ENCODE measurements around the gene SFXN5. TPM values are rescaled to one million over a fixed set of nuclear protein-coding genes. Genes with fewer than 3 reads are reported as not detected.
A peak's percentile ranks its signal among the peaks of the same experiment; 100 is the strongest.

The SFXN5 gene
- polyA plus RNA-seq, 2 of the 4 experiments (the other 2 are of a cell fraction): 16.7 to 19.6 TPM

DNA sequence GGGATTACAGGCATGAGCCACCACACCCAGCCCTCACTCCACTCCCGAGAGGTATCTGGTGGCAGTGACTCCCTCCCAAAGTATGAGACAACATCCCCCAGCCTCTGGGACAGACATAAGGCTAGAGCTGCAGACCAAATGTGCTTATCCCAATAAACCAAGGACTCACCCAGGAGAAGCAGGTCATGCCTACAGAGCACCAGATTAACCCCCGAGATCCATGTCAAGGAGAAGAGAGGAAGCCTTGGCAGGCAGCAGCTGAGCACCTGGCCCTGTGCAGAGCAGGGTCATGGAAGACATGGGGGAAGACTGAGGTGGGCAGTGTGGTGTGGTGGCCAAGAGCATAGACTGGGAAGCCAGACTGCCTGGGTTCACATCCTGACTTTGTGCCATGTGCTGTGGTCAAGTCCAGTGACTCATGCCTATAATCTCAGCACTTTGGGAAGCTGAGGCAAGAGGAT is 34.0 kb upstream of the SFXN5 start:
- Histone ChIP-seq H3K4me2 (no peak overlapping the region), H3K4me3 (no peak overlapping the region), H3K9me3 (no peaks in the 10 kb centered on the region), H3K27ac (no peak overlapping the region), H3K4me1 (peaks cover 5% of the 10 kb centered on the region)
- DNase-seq (ENCODE audit: low read depth in 1 of 2, low spot score in 1 of 2): no peak
- no peak for ATAC-seq
- WGBS (ENCODE audit: missing lambda C conversion rate): 85% methylated on average over 2 of the region's 2 CpGs
- FAIRE-seq: no peak
- TF ChIP-seq HOXB13 (CRISPR knock-in tag; IDR thresholded peaks at IDR 0.05; ENCODE audit: low read depth) (no peak), KDM1A (IDR thresholded peaks at IDR 0.05; ENCODE audit: low read depth) (no peak), CBX8 (IDR thresholded peaks at IDR 0.05) (no peak), KDM5A (IDR thresholded peaks at IDR 0.05) (no peak), MAFK (IDR thresholded peaks at IDR 0.05; ENCODE audit: partially characterized antibody) (no peak), FOXS1 (CRISPR knock-in tag; IDR thresholded peaks at IDR 0.05) (no peak), SREBF2 (IDR thresholded peaks at IDR 0.05) (no peak), JUN (IDR thresholded peaks at IDR 0.05) (no peak), HOXB5 (CRISPR knock-in tag; IDR thresholded peaks at IDR 0.05) (no peak), CEBPB (IDR thresholded peaks at IDR 0.05) (no peak), SMC3 (IDR thresholded peaks at IDR 0.05) (no peak)
- TF ChIP-seq, protein P1, sequence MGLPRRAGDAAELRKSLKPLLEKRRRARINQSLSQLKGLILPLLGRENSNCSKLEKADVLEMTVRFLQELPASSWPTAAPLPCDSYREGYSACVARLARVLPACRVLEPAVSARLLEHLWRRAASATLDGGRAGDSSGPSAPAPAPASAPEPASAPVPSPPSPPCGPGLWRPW (IDR thresholded peaks at IDR 0.05): no peak
- TF ChIP-seq, protein P2, sequence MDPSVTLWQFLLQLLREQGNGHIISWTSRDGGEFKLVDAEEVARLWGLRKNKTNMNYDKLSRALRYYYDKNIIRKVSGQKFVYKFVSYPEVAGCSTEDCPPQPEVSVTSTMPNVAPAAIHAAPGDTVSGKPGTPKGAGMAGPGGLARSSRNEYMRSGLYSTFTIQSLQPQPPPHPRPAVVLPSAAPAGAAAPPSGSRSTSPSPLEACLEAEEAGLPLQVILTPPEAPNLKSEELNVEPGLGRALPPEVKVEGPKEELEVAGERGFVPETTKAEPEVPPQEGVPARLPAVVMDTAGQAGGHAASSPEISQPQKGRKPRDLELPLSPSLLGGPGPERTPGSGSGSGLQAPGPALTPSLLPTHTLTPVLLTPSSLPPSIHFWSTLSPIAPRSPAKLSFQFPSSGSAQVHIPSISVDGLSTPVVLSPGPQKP (IDR thresholded peaks at IDR 0.05; ENCODE audit: low read depth, low read length): no peak
- TF ChIP-seq, protein P3, sequence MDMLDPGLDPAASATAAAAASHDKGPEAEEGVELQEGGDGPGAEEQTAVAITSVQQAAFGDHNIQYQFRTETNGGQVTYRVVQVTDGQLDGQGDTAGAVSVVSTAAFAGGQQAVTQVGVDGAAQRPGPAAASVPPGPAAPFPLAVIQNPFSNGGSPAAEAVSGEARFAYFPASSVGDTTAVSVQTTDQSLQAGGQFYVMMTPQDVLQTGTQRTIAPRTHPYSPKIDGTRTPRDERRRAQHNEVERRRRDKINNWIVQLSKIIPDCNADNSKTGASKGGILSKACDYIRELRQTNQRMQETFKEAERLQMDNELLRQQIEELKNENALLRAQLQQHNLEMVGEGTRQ (IDR thresholded peaks at IDR 0.05): no peak
- POLR2A ChIA-PET: no interaction called here
- CTCF ChIA-PET: interaction anchor here (0.8 to 6.9 kb wide), 4 partner anchors 20 to 212 kb away, joined by 5 to 74 read pairs (median 12); no protein-coding TSS in a partner anchor

DNA sequence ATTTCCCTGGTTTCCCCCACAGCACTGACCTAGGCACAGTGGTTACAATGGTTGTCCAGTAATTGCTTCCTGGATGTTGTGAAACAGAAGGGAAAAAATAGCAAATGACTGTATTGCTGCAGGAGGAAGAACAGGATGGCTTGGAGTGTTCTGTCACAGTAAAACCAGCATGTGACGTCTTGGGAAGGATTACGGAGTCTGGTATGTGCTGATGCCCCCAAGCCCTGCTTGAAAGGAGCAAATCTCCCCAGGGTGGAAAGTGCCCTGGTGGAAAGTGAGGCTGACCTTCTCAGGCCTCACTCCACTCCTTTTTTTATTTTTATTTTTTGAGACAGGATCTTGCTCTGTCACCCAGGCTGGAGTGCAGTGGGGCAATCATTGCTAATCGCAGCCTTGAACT is 33.4 kb upstream of the SFXN5 start:
- ChIA-PET POLR2A (no interaction called here), CTCF (interaction anchor here (0.7 to 6.9 kb wide), 7 partner anchors 9 to 265 kb away, joined by 3 to 74 read pairs (median 3); no protein-coding TSS in a partner anchor)
- Histone ChIP-seq H3K27ac (no peak overlapping the region), H3K4me2 (no peak overlapping the region), H3K4me1 (no peaks in the 10 kb centered on the region), H3K4me3 (no peak overlapping the region), H3K9me3 (no peaks in the 10 kb centered on the region)
- no peak for TF ChIP-seq FOXS1 (CRISPR knock-in tag; IDR thresholded peaks at IDR 0.05)
- no peak for TF ChIP-seq RCOR1 (IDR thresholded peaks at IDR 0.05; ENCODE audit: low read depth, low read length)
- WGBS (ENCODE audit: missing lambda C conversion rate): 96% methylated on average over 3 of the region's 3 CpGs
- ATAC-seq (no peak), DNase-seq (ENCODE audit: low read depth in 1 of 2, low spot score in 1 of 2) (no peak), FAIRE-seq (no peak)

DNA sequence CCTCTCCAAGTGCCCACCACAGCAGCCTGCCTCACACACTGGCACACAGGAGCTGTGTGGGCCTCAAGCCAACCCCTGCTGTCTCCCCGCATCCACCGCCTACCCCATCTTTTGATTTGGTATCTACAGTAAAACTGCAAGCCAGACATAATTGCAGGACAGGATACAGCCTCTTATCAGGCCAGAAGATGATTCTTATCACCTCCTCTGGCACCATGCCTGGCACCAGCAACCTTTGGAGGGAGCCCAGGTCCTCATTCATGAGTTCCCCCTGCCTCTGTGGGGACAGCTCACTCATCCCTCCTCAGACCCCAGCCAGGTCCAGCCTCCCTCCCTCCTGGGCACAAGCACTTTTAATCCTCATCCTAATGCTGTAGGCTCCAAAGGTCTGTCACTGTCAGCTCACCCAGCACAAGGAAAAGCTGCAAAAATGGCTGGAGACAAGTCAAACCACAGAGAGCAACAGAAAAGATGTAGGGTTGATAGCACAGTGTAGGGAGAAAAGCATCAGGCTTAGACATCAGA is 31.6 kb upstream of the SFXN5 start:
- Histone ChIP-seq H3K4me3 (no peak overlapping the region), H3K4me2 (no peak overlapping the region), H3K4me1 (no peaks in the 10 kb centered on the region), H3K9me3 (no peaks in the 10 kb centered on the region), H3K27ac (no peak overlapping the region)
- peak; percentile 37 for TF ChIP-seq MAFK (IDR thresholded peaks at IDR 0.05; ENCODE audit: partially characterized antibody)
- TF ChIP-seq NPAS2 (CRISPR knock-in tag; IDR thresholded peaks at IDR 0.05; ENCODE audit: borderline replicate concordance): no peak
- no peak for ATAC-seq
- ChIA-PET CTCF (interaction anchor here (1.1 to 6.9 kb wide), 3 partner anchors 9 to 187 kb away, joined by 4 to 74 read pairs (median 7); partner anchors contain the start of gene RAB11FIP5), POLR2A (no interaction called here)
- DNase-seq (ENCODE audit: low read depth in 1 of 2, low spot score in 1 of 2): no peak
- 91% methylated on average over 2 of the region's 2 CpGs for WGBS (ENCODE audit: missing lambda C conversion rate)
- no peak for FAIRE-seq

DNA sequence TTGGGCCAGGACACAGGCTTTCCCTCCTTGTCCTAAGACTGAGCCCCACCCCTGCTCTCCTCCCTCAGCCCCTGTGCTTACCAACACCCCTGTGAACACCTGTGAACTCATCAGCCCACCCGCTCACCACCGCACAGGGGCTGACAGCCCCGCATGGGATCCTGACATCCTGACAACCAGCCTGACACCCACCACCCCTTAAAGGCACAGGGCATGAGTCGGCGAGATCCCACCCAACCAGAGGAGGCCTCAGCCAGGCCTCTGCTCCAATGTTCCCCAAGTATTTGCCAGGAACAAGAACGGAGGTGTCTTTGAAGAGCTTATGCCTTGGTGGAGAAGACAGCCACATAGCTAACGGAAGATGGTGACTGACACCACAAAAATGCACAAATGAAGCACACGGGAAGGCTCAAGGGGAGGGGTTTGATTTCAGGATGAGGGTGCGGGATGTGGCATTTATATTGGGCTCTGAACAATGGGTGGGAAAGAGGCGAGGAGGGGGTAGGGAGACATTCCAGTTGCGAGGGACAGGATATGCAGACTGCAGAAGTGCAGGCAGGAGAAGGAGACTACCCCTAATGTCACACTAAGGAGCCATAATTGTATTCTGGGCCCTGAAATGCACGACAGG is 30.2 kb upstream of the SFXN5 start:
- H3K27ac ChIP-seq: no peak overlapping the region
- 84% methylated on average over 12 of the region's 12 CpGs for WGBS (ENCODE audit: missing lambda C conversion rate)
- ATAC-seq (no peak), FAIRE-seq (no peak), DNase-seq (ENCODE audit: low read depth in 1 of 2, low spot score in 1 of 2) (no peak)
- H3K9me3 ChIP-seq: no peaks in the 10 kb centered on the region
- no peak overlapping the region for H3K4me3 ChIP-seq
- H3K4me2 ChIP-seq: no peak overlapping the region
- CTCF ChIA-PET: interaction anchor here (1.1 to 6.9 kb wide), 3 partner anchors 10 to 188 kb away, joined by 4 to 74 read pairs (median 7); partner anchors contain the start of gene RAB11FIP5
- H3K4me1 ChIP-seq: no peaks in the 10 kb centered on the region
- TF ChIP-seq, protein P2 (IDR thresholded peaks at IDR 0.05; ENCODE audit: low read depth, low read length): no peak
- TF ChIP-seq HEYL (CRISPR knock-in tag; IDR thresholded peaks at IDR 0.05) (no peak), RCOR1 (IDR thresholded peaks at IDR 0.05; ENCODE audit: low read depth, low read length) (no peak), FOSL2 (IDR thresholded peaks at IDR 0.05) (no peak), FOSL2 (CRISPR knock-in tag; IDR thresholded peaks at IDR 0.05) (no peak), TFCP2L1 (CRISPR knock-in tag; IDR thresholded peaks at IDR 0.05) (no peak), POLR2A (IDR thresholded peaks at IDR 0.05; ENCODE audit: low read length) (no peak), JUNB (IDR thresholded peaks at IDR 0.05) (no peak), SMC3 (IDR thresholded peaks at IDR 0.05) (no peak), MYC (IDR thresholded peaks at IDR 0.05; ENCODE audit: borderline replicate concordance, low read length) (no peak), HOXB13 (CRISPR knock-in tag; IDR thresholded peaks at IDR 0.05; ENCODE audit: low read depth) (no peak)
- TF ChIP-seq, protein P1 (IDR thresholded peaks at IDR 0.05): no peak
- POLR2A ChIA-PET: no interaction called here
